Upper lobe of left lung (tissue), 4 donors: ENCODE results near the gene FAM216B.

Experiments used
- EP300 ChIP-seq, 4 donors: sonication (generic); formaldehyde crosslinking; IDR thresholded peaks; one replicate each; pipeline ENCODE4 v1.5.1; 2017; ENCODE audit warnings: antibody characterized with exemption in 4 of 4, control low read depth in 2 of 4
- POLR2A ChIP-seq, 4 donors: fragments of 450-650 bp; IDR thresholded peaks; one replicate each; pipeline ENCODE4 v1.5.1; 2016 to 2017; ENCODE audit warnings: antibody characterized with exemption in 4 of 4, mild to moderate bottlenecking in 2 of 4
- POLR2AphosphoS5 ChIP-seq, 2 donors: sonication (generic); formaldehyde crosslinking; IDR thresholded peaks; one replicate each; pipeline ENCODE4 v1.5.1; 2017; ENCODE audit warnings: antibody characterized with exemption in 2 of 2
- TF ChIP-seq, protein P1 (sequence below), 6 experiments: fragments of 450-650 bp in 4 of 6; fragments of 200-600 bp in 2 of 6; sonication (generic) in 2 of 6; IDR thresholded peaks; one replicate each; pipeline ENCODE4 v1.5.1; 2016 to 2019; ENCODE audit warnings: antibody characterized with exemption in 6 of 6

GRCh38 chr13:42807866-42808265, 26.5 kb downstream of the FAM216B start:
- TF ChIP-seq, protein P1, sequence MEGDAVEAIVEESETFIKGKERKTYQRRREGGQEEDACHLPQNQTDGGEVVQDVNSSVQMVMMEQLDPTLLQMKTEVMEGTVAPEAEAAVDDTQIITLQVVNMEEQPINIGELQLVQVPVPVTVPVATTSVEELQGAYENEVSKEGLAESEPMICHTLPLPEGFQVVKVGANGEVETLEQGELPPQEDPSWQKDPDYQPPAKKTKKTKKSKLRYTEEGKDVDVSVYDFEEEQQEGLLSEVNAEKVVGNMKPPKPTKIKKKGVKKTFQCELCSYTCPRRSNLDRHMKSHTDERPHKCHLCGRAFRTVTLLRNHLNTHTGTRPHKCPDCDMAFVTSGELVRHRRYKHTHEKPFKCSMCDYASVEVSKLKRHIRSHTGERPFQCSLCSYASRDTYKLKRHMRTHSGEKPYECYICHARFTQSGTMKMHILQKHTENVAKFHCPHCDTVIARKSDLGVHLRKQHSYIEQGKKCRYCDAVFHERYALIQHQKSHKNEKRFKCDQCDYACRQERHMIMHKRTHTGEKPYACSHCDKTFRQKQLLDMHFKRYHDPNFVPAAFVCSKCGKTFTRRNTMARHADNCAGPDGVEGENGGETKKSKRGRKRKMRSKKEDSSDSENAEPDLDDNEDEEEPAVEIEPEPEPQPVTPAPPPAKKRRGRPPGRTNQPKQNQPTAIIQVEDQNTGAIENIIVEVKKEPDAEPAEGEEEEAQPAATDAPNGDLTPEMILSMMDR (IDR thresholded peaks at IDR 0.05) = no peak
- TF ChIP-seq POLR2A (IDR thresholded peaks at IDR 0.05) = no peak
- no peak for TF ChIP-seq POLR2AphosphoS5 (IDR thresholded peaks at IDR 0.05)
- no peak for TF ChIP-seq EP300 (IDR thresholded peaks at IDR 0.05)
